Measurements from ENCODE around the gene ELMO1. TPM values are rescaled to one million over a fixed set of nuclear protein-coding genes. Genes with fewer than 3 reads are reported as not detected.

Gene ELMO1
- total RNA-seq, 1 experiment from 2014 or later, result not detected

DNA sequence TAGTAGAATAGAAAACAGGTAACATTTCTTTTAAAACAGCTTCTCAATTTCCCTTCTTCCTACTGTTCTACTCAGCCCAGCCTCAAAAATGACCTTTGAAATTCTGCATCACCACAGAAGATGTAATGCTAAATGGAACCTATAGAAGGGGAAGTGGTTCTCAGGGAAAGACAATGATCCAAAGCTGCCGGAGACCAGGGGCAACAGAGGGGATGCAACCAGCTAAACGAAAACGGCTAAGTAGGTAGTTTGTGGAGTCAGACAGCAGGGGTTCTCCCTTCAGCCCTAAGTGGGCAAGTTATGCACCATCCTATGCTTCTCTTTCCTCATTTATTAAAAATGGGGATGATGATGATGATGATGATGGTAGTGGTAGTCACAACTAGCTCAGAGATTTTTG is 214.3 kb downstream of the ELMO1 start:
- Histone ChIP-seq H3K9me3 (ENCODE audit: low read length) (no peaks in the 10 kb centered on the region), H3K9ac (ENCODE audit: low read length) (no peak overlapping the region), H2AFZ (ENCODE audit: low read length) (no peak overlapping the region), H3K79me2 (ENCODE audit: low read length) (no peaks in the 10 kb centered on the region), H3K9me2 (replicated peaks; ENCODE audit: low read length) (no peaks in the 10 kb centered on the region), H3K4me2 (ENCODE audit: low read length) (no peak overlapping the region), H3F3A (ENCODE audit: low read length, unreplicated experiment) (no peaks in the 10 kb centered on the region), H3K4me3 (ENCODE audit: low read length) (no peak overlapping the region), H4K20me1 (ENCODE audit: low read length) (no peaks in the 10 kb centered on the region), H3K36me3 (ENCODE audit: low read depth, low read length) (no peaks in the 10 kb centered on the region), H3K4me1 (ENCODE audit: insufficient read depth, low read length) (no peaks in the 10 kb centered on the region), H3K27me3 (ENCODE audit: low read length) (peaks cover 39% of the 10 kb centered on the region), H3K27ac (ENCODE audit: low read length) (no peak overlapping the region)
- intact Hi-C loops (cut with micrococcal nuclease), result loop anchor here (5.0 kb wide), 1 partner anchor 263 kb away; no protein-coding TSS in a partner anchor
- no peak for DNase-seq
- TF ChIP-seq EZH2phosphoT487 (IDR thresholded peaks at IDR 0.05; ENCODE audit: borderline replicate concordance, low read length) (no peak), EZH2 (IDR thresholded peaks at IDR 0.05; ENCODE audit: low read length, unreplicated experiment) (no peak), CTCF (conservative IDR thresholded peaks at IDR 0.05; ENCODE audit: low read depth, low read length) (no peak)
- no TSS peak for BruUV-seq (replicated peaks)
- ATAC-seq, result no peak
- CTCF ChIA-PET, result no interaction called here
- POLR2A ChIA-PET (ENCODE audit: unreplicated experiment), result no interaction called here

- no peak for ATAC-seq
- BruUV-seq (replicated peaks), result no TSS peak
These were observed 217.1 kb downstream of the ELMO1 start for GRCh38 chr7:37231613-37232012.

More at GRCh38 chr7:37231613-37232012, 217.1 kb downstream of the ELMO1 start:
- H3K9me2 ChIP-seq (replicated peaks; ENCODE audit: low read length), result no peaks in the 10 kb centered on the region
- TF ChIP-seq CTCF (conservative IDR thresholded peaks at IDR 0.05; ENCODE audit: low read depth, low read length), result no peak
- TF ChIP-seq EZH2 (IDR thresholded peaks at IDR 0.05; ENCODE audit: low read length, unreplicated experiment), result no peak
- TF ChIP-seq EZH2phosphoT487 (IDR thresholded peaks at IDR 0.05; ENCODE audit: borderline replicate concordance, low read length), result no peak
- H2AFZ ChIP-seq (ENCODE audit: low read length), result no peak overlapping the region
- H3K79me2 ChIP-seq (ENCODE audit: low read length), result no peaks in the 10 kb centered on the region
- H4K20me1 ChIP-seq (ENCODE audit: low read length), result no peaks in the 10 kb centered on the region
- H3K27ac ChIP-seq (ENCODE audit: low read length), result no peak overlapping the region
- no peak overlapping the region for H3K9ac ChIP-seq (ENCODE audit: low read length)
- H3K9me3 ChIP-seq (ENCODE audit: low read length), result no peaks in the 10 kb centered on the region
- no peaks in the 10 kb centered on the region for H3F3A ChIP-seq (ENCODE audit: low read length, unreplicated experiment)
- intact Hi-C loops (cut with micrococcal nuclease), result loop anchor here (5.0 kb wide), 1 partner anchor 266 kb away; no protein-coding TSS in a partner anchor
- no peak overlapping the region for H3K4me2 ChIP-seq (ENCODE audit: low read length)
- ChIA-PET POLR2A (ENCODE audit: unreplicated experiment) (no interaction called here), CTCF (no interaction called here)
- DNase-seq, result no peak
- H3K36me3 ChIP-seq (ENCODE audit: low read depth, low read length), result no peaks in the 10 kb centered on the region
- H3K4me1 ChIP-seq (ENCODE audit: insufficient read depth, low read length), result no peaks in the 10 kb centered on the region
- H3K27me3 ChIP-seq (ENCODE audit: low read length), result peaks cover 58% of the 10 kb centered on the region
- no peak overlapping the region for H3K4me3 ChIP-seq (ENCODE audit: low read length)
